SHP77 treated with DMSO at 0.1 percent for 48 hours (cell line): ENCODE measurements around the gene GFER.
"Not testable (repeated sequence)": the region's sequence is repeated elsewhere in the genome, so short reads cannot be mapped to it uniquely, and the experiment has no call there.

Experiments
- DNase-seq: peaks from one replicate; lab custom pipeline; 2025; lab: John Stamatoyannopoulos, UW

The GFER gene

GRCh38 chr16:2027024-2028010 is 43.3 kb downstream of the GFER start:
- no peak for DNase-seq

- DNase-seq = no peak
Measured at GRCh38 chr16:2028146-2028545, 44.2 kb downstream of the GFER start.

- no peak for DNase-seq
Measured at GRCh38 chr16:2028620-2029220, 44.7 kb downstream of the GFER start.

GRCh38 chr16:2029350-2029749 is 45.4 kb downstream of the GFER start:
- DNase-seq = no peak

GRCh38 chr16:2030036-2030435 is 46.0 kb downstream of the GFER start:
- DNase-seq = no peak

GRCh38 chr16:2031081-2031577 is 47.1 kb downstream of the GFER start:
- DNase-seq = no peak

- DNase-seq = no peak
Measured at GRCh38 chr16:2032285-2033056, 48.5 kb downstream of the GFER start.

GRCh38 chr16:2033057-2033908 is 49.3 kb downstream of the GFER start:
- no peak for DNase-seq

GRCh38 chr16:2033909-2034695 is 50.1 kb downstream of the GFER start:
- not testable (repeated sequence) for DNase-seq

GRCh38 chr16:2034696-2035430 is 50.9 kb downstream of the GFER start:
- no peak for DNase-seq

- peak; percentile 33 for DNase-seq
Measured at GRCh38 chr16:2035431-2036199, 51.6 kb downstream of the GFER start.

GRCh38 chr16:2036200-2036966 is 52.4 kb downstream of the GFER start:
- DNase-seq = no peak

- no peak for DNase-seq
Measured at GRCh38 chr16:2037115-2037514, 53.1 kb downstream of the GFER start.
